Left forelimb (tissue), 1 donor: ENCODE results near the gene HLA-DQA2.
"Not testable (repeated sequence)": the region's sequence is repeated elsewhere in the genome, so short reads cannot be mapped to it uniquely, and the experiment has no call there.

Experiments
- DNase-seq: peaks from one replicate; pipeline ENCODE4 v3.0.0-alpha.2; 2018; ENCODE audit warnings: low spot score

The HLA-DQA2 gene

GRCh38 chr6:32779036-32779435 lies 37.8 kb downstream of the HLA-DQA2 start:
- no peak for DNase-seq

GRCh38 chr6:32782923-32783322 lies 41.7 kb downstream of the HLA-DQA2 start:
- not testable (repeated sequence) for DNase-seq

GRCh38 chr6:32785781-32786533 lies 44.8 kb downstream of the HLA-DQA2 start:
- no peak for DNase-seq

- no peak for DNase-seq
Observed at GRCh38 chr6:32790306-32790705, 49.1 kb downstream of the HLA-DQA2 start.

- DNase-seq: no peak
Observed at GRCh38 chr6:32792901-32793435, 51.8 kb downstream of the HLA-DQA2 start.

GRCh38 chr6:32794510-32794909 lies 53.3 kb downstream of the HLA-DQA2 start:
- DNase-seq: no peak
